Measurements from ENCODE around the gene CPPED1.

GRCh38 chr16:12688951-12689850 lies 114.5 kb downstream of the CPPED1 start:
- TF ChIP-seq ZNF274 (IDR thresholded peaks at IDR 0.05; ENCODE audit: low read depth, low read length) (no peak), YY1 (IDR thresholded peaks at IDR 0.05; ENCODE audit: insufficient read depth, insufficient read length) (no peak)
